Hepatocyte (in vitro differentiated cells): ENCODE measurements around the gene USH2A. TPM values are rescaled to one million over a fixed set of nuclear protein-coding genes. Genes with fewer than 3 reads are reported as not detected.

Experiments
- DNase-seq: peaks from one replicate; pipeline ENCODE4 v3.0.0-alpha.2; 2016; ENCODE audit warnings: low spot score
- H2AFZ ChIP-seq: fragments of 200-600 bp; sonication (generic); 2 replicates; pipeline ENCODE4 v1.6.0; 2016; ENCODE audit warnings: antibody characterized with exemption, mild to moderate bottlenecking
- H3K27ac ChIP-seq: fragments of 200-600 bp; sonication (generic); 2 replicates; pipeline ENCODE4 v1.5.1; 2016; ENCODE audit warnings: mild to moderate bottlenecking
- H3K27me3 ChIP-seq: fragments of 200-600 bp; sonication (generic); 2 replicates; pipeline ENCODE4 v1.6.1; 2016
- H3K36me3 ChIP-seq: fragments of 200-600 bp; sonication (generic); replicated peaks from 2 replicates; pipeline ENCODE4 v1.5.1; 2016; ENCODE audit warnings: low read depth; ENCODE audit not compliant: insufficient read depth
- H3K4me1 ChIP-seq: fragments of 200-600 bp; sonication (generic); 2 replicates; pipeline ENCODE4 v1.5.1; 2016; ENCODE audit warnings: mild to moderate bottlenecking, moderate library complexity; ENCODE audit not compliant: insufficient read depth
- H3K4me2 ChIP-seq: fragments of 200-600 bp; sonication (generic); 2 replicates; pipeline ENCODE4 v1.6.0; 2016
- H3K4me3 ChIP-seq: fragments of 200-600 bp; sonication (generic); 2 replicates; pipeline ENCODE4 v1.5.1; 2016; ENCODE audit warnings: mild to moderate bottlenecking
- H3K79me2 ChIP-seq: fragments of 200-600 bp; sonication (generic); 2 replicates; pipeline ENCODE4 v1.6.0; 2017; ENCODE audit warnings: mild to moderate bottlenecking
- H3K9me2 ChIP-seq: fragments of 200-600 bp; sonication (generic); replicated peaks from 2 replicates; pipeline ENCODE4 v1.6.0; 2017; ENCODE audit warnings: mild to moderate bottlenecking; ENCODE audit not compliant: insufficient read depth
- H3K9me3 ChIP-seq: fragments of 200-600 bp; sonication (generic); 2 replicates; pipeline ENCODE4 v1.5.1; 2016; ENCODE audit warnings: low read depth, mild to moderate bottlenecking
- H4K20me1 ChIP-seq: fragments of 200-600 bp; sonication (generic); 2 replicates; pipeline ENCODE4 v1.6.0; 2016; ENCODE audit warnings: mild to moderate bottlenecking; ENCODE audit not compliant: insufficient read depth, poor library complexity, severe bottlenecking
- EZH2 ChIP-seq: fragments of 200-600 bp; sonication (generic); IDR thresholded peaks from 2 replicates; pipeline ENCODE4 v1.6.1; 2016; ENCODE audit warnings: antibody characterized with exemption, mild to moderate bottlenecking, borderline replicate concordance
- EZH2phosphoT487 ChIP-seq: fragments of 200-600 bp; sonication (generic); IDR thresholded peaks from one replicate; pipeline ENCODE4 v1.6.1; 2018; ENCODE audit warnings: antibody characterized with exemption, mild to moderate bottlenecking, low read depth, moderate library complexity; ENCODE audit not compliant: unreplicated experiment, severe bottlenecking
- WGBS: methylation state at CpG from one replicate; pipeline ENCODE4 v1.1.6; 2016; ENCODE audit warnings: low lambda C conversion rate; ENCODE audit errors: missing lambda C conversion rate; 5-methylcytosine and 5-hydroxymethylcytosine counted together
- polyA plus RNA-seq: library from polyadenylated mRNA; unstranded; fragments of >200 nt; fragmentation: Nextera tagmentation; extraction: Ambion mirVana; gene quantifications from 2 replicates; pipeline ENCODE4 v1.2.1, GENCODE V29; 2016
- total RNA-seq: library from RNA; depleted of rRNA; stranded (reverse); fragments of >200 nt; gene quantifications from 2 replicates; pipeline ENCODE4 v1.2.3, GENCODE V29; 2014
- TF ChIP-seq, protein P1 (sequence below): fragments of 200-600 bp; sonication (generic); IDR thresholded peaks from 2 replicates; pipeline ENCODE4 v1.5.1; 2016; ENCODE audit warnings: antibody characterized with exemption, mild to moderate bottlenecking; ENCODE audit not compliant: poor library complexity

USH2A gene
- total and polyA plus RNA-seq, 2 experiments from 2014 or later = 0.07 TPM; not detected in 1

DNA sequence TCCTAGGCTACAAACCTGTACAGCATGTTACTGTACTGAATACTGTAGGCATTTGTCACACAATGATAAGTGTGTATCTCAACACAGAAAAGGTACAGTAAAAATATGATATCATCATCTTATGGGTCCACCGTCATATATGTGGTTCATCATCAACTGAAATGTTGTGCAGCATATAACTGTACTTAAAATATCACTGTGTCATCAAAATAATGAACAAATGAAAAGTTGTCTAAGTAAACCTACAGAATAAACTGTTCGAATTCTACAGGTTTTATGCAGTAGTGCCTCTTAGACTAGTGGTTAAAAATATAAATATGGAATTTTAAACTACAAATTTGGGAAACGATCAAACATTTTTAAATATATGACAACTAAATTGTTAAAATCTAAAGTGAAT, 527.4 kb downstream of the USH2A start:
- no peak for DNase-seq
- TF ChIP-seq EZH2 (no peak), EZH2phosphoT487 (no peak)
- TF ChIP-seq, protein P1, sequence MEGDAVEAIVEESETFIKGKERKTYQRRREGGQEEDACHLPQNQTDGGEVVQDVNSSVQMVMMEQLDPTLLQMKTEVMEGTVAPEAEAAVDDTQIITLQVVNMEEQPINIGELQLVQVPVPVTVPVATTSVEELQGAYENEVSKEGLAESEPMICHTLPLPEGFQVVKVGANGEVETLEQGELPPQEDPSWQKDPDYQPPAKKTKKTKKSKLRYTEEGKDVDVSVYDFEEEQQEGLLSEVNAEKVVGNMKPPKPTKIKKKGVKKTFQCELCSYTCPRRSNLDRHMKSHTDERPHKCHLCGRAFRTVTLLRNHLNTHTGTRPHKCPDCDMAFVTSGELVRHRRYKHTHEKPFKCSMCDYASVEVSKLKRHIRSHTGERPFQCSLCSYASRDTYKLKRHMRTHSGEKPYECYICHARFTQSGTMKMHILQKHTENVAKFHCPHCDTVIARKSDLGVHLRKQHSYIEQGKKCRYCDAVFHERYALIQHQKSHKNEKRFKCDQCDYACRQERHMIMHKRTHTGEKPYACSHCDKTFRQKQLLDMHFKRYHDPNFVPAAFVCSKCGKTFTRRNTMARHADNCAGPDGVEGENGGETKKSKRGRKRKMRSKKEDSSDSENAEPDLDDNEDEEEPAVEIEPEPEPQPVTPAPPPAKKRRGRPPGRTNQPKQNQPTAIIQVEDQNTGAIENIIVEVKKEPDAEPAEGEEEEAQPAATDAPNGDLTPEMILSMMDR = no peak
- Histone ChIP-seq H2AFZ (no peak overlapping the region), H3K4me1 (no peaks in the 10 kb centered on the region), H3K4me2 (no peak overlapping the region), H3K27me3 (peaks cover 9% of the 10 kb centered on the region), H3K4me3 (no peak overlapping the region), H3K9me3 (no peaks in the 10 kb centered on the region), H3K27ac (no peak overlapping the region), H3K36me3 (no peaks in the 10 kb centered on the region), H3K9me2 (no peaks in the 10 kb centered on the region), H3K79me2 (no peaks in the 10 kb centered on the region), H4K20me1 (no peaks in the 10 kb centered on the region)
- 85% methylated on average over 3 of the region's 3 CpGs for WGBS

DNA sequence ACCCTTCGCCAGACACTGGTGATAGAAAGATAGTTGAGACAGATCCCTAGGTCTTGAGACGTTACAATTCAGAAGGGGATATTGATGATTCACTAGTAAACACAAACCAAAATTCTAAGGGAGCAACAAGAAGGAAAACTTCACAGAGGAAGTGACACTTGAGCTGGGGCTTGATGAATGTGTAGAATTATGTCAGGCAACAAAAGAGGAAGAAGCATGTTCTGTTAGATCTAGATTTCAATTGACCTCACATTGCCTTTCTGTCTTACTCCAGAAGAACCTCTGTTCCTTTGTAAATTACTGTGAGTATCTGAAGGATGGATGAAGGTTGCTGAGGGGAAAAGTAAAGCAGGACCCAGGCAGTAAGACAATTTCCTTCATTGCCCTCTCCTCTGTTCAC, 528.0 kb downstream of the USH2A start:
- 90% methylated on average over 2 of the region's 2 CpGs for WGBS
- no peak overlapping the region for H3K4me3 ChIP-seq
- H3K9me3 ChIP-seq = no peaks in the 10 kb centered on the region
- H3K27ac ChIP-seq = no peak overlapping the region
- no peak overlapping the region for H3K4me2 ChIP-seq
- DNase-seq = no peak
- H3K36me3 ChIP-seq = no peaks in the 10 kb centered on the region
- no peak overlapping the region for H2AFZ ChIP-seq
- H3K79me2 ChIP-seq = no peaks in the 10 kb centered on the region
- no peak for TF ChIP-seq EZH2phosphoT487
- TF ChIP-seq EZH2 = no peak
- TF ChIP-seq, protein P1 = no peak
- H3K9me2 ChIP-seq = no peaks in the 10 kb centered on the region
- peaks cover 14% of the 10 kb centered on the region for H3K27me3 ChIP-seq
- H3K4me1 ChIP-seq = no peaks in the 10 kb centered on the region
- H4K20me1 ChIP-seq = no peaks in the 10 kb centered on the region

GRCh38 chr1:215894617-215895016, 528.6 kb downstream of the USH2A start:
- Histone ChIP-seq H3K36me3 (no peaks in the 10 kb centered on the region), H4K20me1 (no peaks in the 10 kb centered on the region), H3K4me3 (no peak overlapping the region), H3K4me1 (no peaks in the 10 kb centered on the region), H3K4me2 (no peak overlapping the region), H3K9me3 (no peaks in the 10 kb centered on the region), H2AFZ (no peak overlapping the region), H3K27ac (no peak overlapping the region), H3K79me2 (no peaks in the 10 kb centered on the region), H3K9me2 (no peaks in the 10 kb centered on the region), H3K27me3 (peaks cover 14% of the 10 kb centered on the region)
- no peak for DNase-seq
- no peak for TF ChIP-seq EZH2phosphoT487
- TF ChIP-seq, protein P1 = no peak
- no peak for TF ChIP-seq EZH2
- WGBS = 77% methylated on average over 4 of the region's 4 CpGs
